ENCODE results near the gene AGAP2. TPM values are rescaled to one million over a fixed set of nuclear protein-coding genes. Genes with fewer than 3 reads are reported as not detected.
"Not testable (repeated sequence)": the region's sequence is repeated elsewhere in the genome, so short reads cannot be mapped to it uniquely, and the experiment has no call there.

Gene AGAP2
- polyA plus RNA-seq, 2 of the 4 experiments (the other 2 are of a cell fraction), result 0.26 to 0.45 TPM

- DNase-seq (ENCODE audit: low read depth in 1 of 2, low spot score in 1 of 2) (no peak), FAIRE-seq (no peak), ATAC-seq (no peak)
- WGBS (ENCODE audit: missing lambda C conversion rate), result 44% methylated on average over 2 of the region's 2 CpGs
- POLR2A ChIA-PET, result no interaction called here
- Histone ChIP-seq H3K4me3 (no peak overlapping the region), H3K4me2 (no peak overlapping the region), H3K4me1 (peaks cover 18% of the 10 kb centered on the region), H3K9me3 (no peaks in the 10 kb centered on the region), H3K27ac (no peak overlapping the region)
- CTCF ChIA-PET, result interaction anchor here (0.6 to 13.8 kb wide), 6 partner anchors 10 to 141 kb away, joined by 3 to 242 read pairs (median 9); partner anchors contain the start of genes AGAP2 and B4GALNT1
- no peak for TF ChIP-seq HES2 (IDR thresholded peaks at IDR 0.05)
- TF ChIP-seq KDM1A (IDR thresholded peaks at IDR 0.05; ENCODE audit: low read depth), result no peak
- no peak for TF ChIP-seq HOXB5 (CRISPR knock-in tag; IDR thresholded peaks at IDR 0.05)
- TF ChIP-seq REST (IDR thresholded peaks at IDR 0.05), result no peak
- TF ChIP-seq USF2 (IDR thresholded peaks at IDR 0.05), result no peak
- TF ChIP-seq CEBPB (IDR thresholded peaks at IDR 0.05), result no peak
These were observed 14.9 kb downstream of the AGAP2 start for GRCh38 chr12:57723630-57723962.

GRCh38 chr12:57722716-57723629, 15.6 kb downstream of the AGAP2 start:
- WGBS (ENCODE audit: missing lambda C conversion rate), result 61% methylated on average over 11 of the region's 11 CpGs
- no peak for DNase-seq (ENCODE audit: low read depth in 1 of 2, low spot score in 1 of 2)
- H3K27ac ChIP-seq, result no peak overlapping the region
- H3K4me2 ChIP-seq, result no peak overlapping the region
- TF ChIP-seq MYC (IDR thresholded peaks at IDR 0.05; ENCODE audit: borderline replicate concordance, low read length) (no peak), MAZ (IDR thresholded peaks at IDR 0.05; ENCODE audit: borderline replicate concordance, low read depth, low read length) (no peak), RCOR1 (IDR thresholded peaks at IDR 0.05; ENCODE audit: low read depth, low read length) (no peak), CEBPB (IDR thresholded peaks at IDR 0.05) (no peak), HMGXB4 (CRISPR knock-in tag; IDR thresholded peaks at IDR 0.05; ENCODE audit: borderline replicate concordance) (no peak), CBX2 (IDR thresholded peaks at IDR 0.05; ENCODE audit: borderline replicate concordance, low read depth) (no peak), HDAC2 (IDR thresholded peaks at IDR 0.05) (no peak), ZFP36 (IDR thresholded peaks at IDR 0.05; ENCODE audit: borderline replicate concordance, partially characterized antibody) (no peak), FOSL2 (IDR thresholded peaks at IDR 0.05) (no peak), FOSL2 (CRISPR knock-in tag; IDR thresholded peaks at IDR 0.05) (no peak), MAX (IDR thresholded peaks at IDR 0.05) (no peak), TFCP2L1 (CRISPR knock-in tag; IDR thresholded peaks at IDR 0.05) (no peak)
- POLR2A ChIA-PET, result no interaction called here
- H3K9me3 ChIP-seq, result no peaks in the 10 kb centered on the region
- peaks cover 18% of the 10 kb centered on the region for H3K4me1 ChIP-seq
- no peak for ATAC-seq
- CTCF ChIA-PET, result interaction anchor here (0.6 to 13.8 kb wide), 6 partner anchors 9 to 141 kb away, joined by 3 to 242 read pairs (median 9); partner anchors contain the start of gene AGAP2
- no peak overlapping the region for H3K4me3 ChIP-seq
- FAIRE-seq, result no peak

GRCh38 chr12:57721846-57722608, 16.5 kb downstream of the AGAP2 start:
- H3K27ac ChIP-seq; H3K4me3 ChIP-seq; H3K4me2 ChIP-seq; ATAC-seq; FAIRE-seq; H3K9me3 ChIP-seq; POLR2A ChIA-PET; DNase-seq (ENCODE audit: low read depth in 1 of 2, low spot score in 1 of 2): not testable (repeated sequence)
- WGBS (ENCODE audit: missing lambda C conversion rate), result 93% methylated on average over 16 of the region's 16 CpGs
- peaks cover 15% of the 10 kb centered on the region for H3K4me1 ChIP-seq
- CTCF ChIA-PET, result interaction anchor here (0.5 to 13.8 kb wide), 6 partner anchors 8 to 140 kb away, joined by 3 to 242 read pairs (median 9); partner anchors contain the start of gene AGAP2
